ENCODE data around the gene SPATA31D1. TPM values are rescaled to one million over a fixed set of nuclear protein-coding genes. Genes with fewer than 3 reads are reported as not detected.

The SPATA31D1 gene
- total RNA-seq, 4 donors from 2014 or later: not detected

GRCh38 chr9:81989700-81990099 is 1.1 kb downstream of the SPATA31D1 start:
- Histone ChIP-seq H3K27me3 (no peaks in the 10 kb centered on the region), H3K27ac (no peak overlapping the region), H3K4me3 (no peak overlapping the region), H3K4me1 (no peaks in the 10 kb centered on the region), H3K9me3 (no peaks in the 10 kb centered on the region), H3K36me3 (no peaks in the 10 kb centered on the region)
- no peak for TF ChIP-seq EP300 (IDR thresholded peaks at IDR 0.05)
- TF ChIP-seq CTCF (IDR thresholded peaks at IDR 0.05): no peak
- TF ChIP-seq POLR2A (IDR thresholded peaks at IDR 0.05): no peak
- WGBS, 2 donors: 92 to 100% methylated on average over 1 of the region's 1 CpG
- no peak for DNase-seq (ENCODE audit: low spot score in 2 of 2)

GRCh38 chr9:81993656-81994055 is 5.1 kb downstream of the SPATA31D1 start:
- no peaks in the 10 kb centered on the region for H3K27me3 ChIP-seq
- H3K4me3 ChIP-seq: no peak overlapping the region
- no peak overlapping the region for H3K27ac ChIP-seq
- no peaks in the 10 kb centered on the region for H3K4me1 ChIP-seq
- H3K9me3 ChIP-seq: no peaks in the 10 kb centered on the region
- WGBS, 2 donors: 70 to 74% methylated on average over 5 of the region's 5 CpGs
- no peaks in the 10 kb centered on the region for H3K36me3 ChIP-seq
- DNase-seq (ENCODE audit: low spot score in 2 of 2): no peak
- TF ChIP-seq POLR2A (IDR thresholded peaks at IDR 0.05) (no peak), CTCF (IDR thresholded peaks at IDR 0.05) (no peak), EP300 (IDR thresholded peaks at IDR 0.05) (no peak)

- Histone ChIP-seq H3K4me1 (no peaks in the 10 kb centered on the region), H3K4me3 (no peak overlapping the region), H3K27me3 (no peaks in the 10 kb centered on the region), H3K9me3 (no peaks in the 10 kb centered on the region), H3K27ac (no peak overlapping the region), H3K36me3 (no peaks in the 10 kb centered on the region)
- no peak for DNase-seq (ENCODE audit: low spot score in 2 of 2)
- TF ChIP-seq CTCF (IDR thresholded peaks at IDR 0.05) (no peak), POLR2A (IDR thresholded peaks at IDR 0.05) (no peak), EP300 (IDR thresholded peaks at IDR 0.05) (no peak)
These were observed 11.2 kb downstream of the SPATA31D1 start for GRCh38 chr9:81999806-82000205.

- Histone ChIP-seq H3K4me3 (no peak overlapping the region), H3K36me3 (no peaks in the 10 kb centered on the region), H3K27me3 (no peaks in the 10 kb centered on the region), H3K4me1 (no peaks in the 10 kb centered on the region), H3K27ac (no peak overlapping the region), H3K9me3 (peaks cover 0 to 3% (median 0%) of the 10 kb centered on the region in 4 donors)
- DNase-seq (ENCODE audit: low spot score in 2 of 2): no peak
- WGBS, 2 donors: 89 to 95% methylated on average over 1 of the region's 1 CpG
- TF ChIP-seq CTCF (IDR thresholded peaks at IDR 0.05) (no peak), EP300 (IDR thresholded peaks at IDR 0.05) (no peak), POLR2A (IDR thresholded peaks at IDR 0.05) (no peak)
These were observed 22.1 kb downstream of the SPATA31D1 start for GRCh38 chr9:82010711-82011110.

- H3K36me3 ChIP-seq: no peaks in the 10 kb centered on the region
These were observed 22.6 kb downstream of the SPATA31D1 start for GRCh38 chr9:82011133-82011532.

More at GRCh38 chr9:82011133-82011532, 22.6 kb downstream of the SPATA31D1 start:
- Histone ChIP-seq H3K27ac (no peak overlapping the region), H3K27me3 (no peaks in the 10 kb centered on the region), H3K4me1 (no peaks in the 10 kb centered on the region), H3K9me3 (peaks cover 0 to 3% (median 0%) of the 10 kb centered on the region in 4 donors), H3K4me3 (no peak overlapping the region)
- 85 to 95% methylated on average over 3 of the region's 3 CpGs for WGBS, 2 donors
- DNase-seq (ENCODE audit: low spot score in 2 of 2): no peak
- no peak for TF ChIP-seq POLR2A (IDR thresholded peaks at IDR 0.05)
- no peak for TF ChIP-seq CTCF (IDR thresholded peaks at IDR 0.05)

Data from tibial nerve (tissue), 4 donors.